OCI-LY3 (cell line): Measurements from ENCODE around the gene DAP.

ENCODE experiments used
- H2AFZ ChIP-seq: fragments of 200-600, 300-600 bp; shearing (Covaris generic); 2 replicates; pipeline ENCODE4 v1.6.0; 2014; ENCODE audit warnings: antibody characterized with exemption, low read depth, low read length
- H3K27ac ChIP-seq: fragments of 200-600, 300-600 bp; sonication (generic); 2 replicates; pipeline ENCODE4 v1.5.1; 2014; ENCODE audit warnings: mild to moderate bottlenecking, low read length, moderate library complexity, mixed read lengths
- H3K27me3 ChIP-seq: fragments of 200-600, 300-600 bp; sonication (generic); 2 replicates; pipeline ENCODE4 v1.6.1; 2014; ENCODE audit warnings: low read depth, low read length, mixed read lengths
- H3K36me3 ChIP-seq: fragments of 200-600, 300-600 bp; sonication (generic); replicated peaks from 2 replicates; pipeline ENCODE3; 2014; ENCODE audit warnings: low read depth, low read length, mixed read lengths
- H3K4me1 ChIP-seq: fragments of 300-600, 200-600 bp; sonication (generic); 2 replicates; pipeline ENCODE4 v1.6.1; 2014; ENCODE audit warnings: low read length, mixed read lengths
- H3K4me2 ChIP-seq: fragments of 200-600, 300-600 bp; sonication (generic); 2 replicates; pipeline ENCODE4 v1.6.1; 2014; ENCODE audit warnings: low read length, mixed read lengths
- H3K4me3 ChIP-seq: fragments of 300-600, 200-600 bp; sonication (generic); 2 replicates; pipeline ENCODE4 v1.5.1; 2014; ENCODE audit warnings: antibody characterized with exemption, mild to moderate bottlenecking, low read length, moderate library complexity
- H3K79me2 ChIP-seq: fragments of 300-600, 200-600 bp; shearing (Covaris generic); 2 replicates; pipeline ENCODE4 v1.6.1; 2014; ENCODE audit warnings: mild to moderate bottlenecking, low read length, mixed read lengths
- H3K9ac ChIP-seq: fragments of 300-600, 200-600 bp; shearing (Covaris generic); 2 replicates; pipeline ENCODE4 v1.6.0; 2014; ENCODE audit warnings: mild to moderate bottlenecking, low read length, moderate library complexity
- H3K9me3 ChIP-seq: fragments of 200-600, 300-600 bp; shearing (Covaris generic); 2 replicates; pipeline ENCODE4 v1.6.1; 2014; ENCODE audit warnings: low read length, mixed read lengths; ENCODE audit not compliant: insufficient read depth
- H4K20me1 ChIP-seq: fragments of 200-600, 300-600 bp; sonication (generic); 2 replicates; pipeline ENCODE4 v1.6.1; 2016; ENCODE audit warnings: low read length, mixed read lengths; ENCODE audit not compliant: insufficient read depth
- CTCF ChIP-seq: fragments of 200-600, 300-600 bp; sonication (generic); IDR thresholded peaks from 2 replicates; pipeline ENCODE4 v1.5.1; 2014; ENCODE audit warnings: antibody characterized with exemption, low read length, low read depth
- EZH2phosphoT487 ChIP-seq: fragments of 200-600 bp; shearing (Covaris generic); IDR thresholded peaks from 2 replicates; pipeline ENCODE4 v1.6.1; 2018; ENCODE audit warnings: antibody characterized with exemption, mixed run types, low read depth

DAP gene

GRCh38 chr5:10702911-10703491, 58.0 kb downstream of the DAP start:
- peak overlapping the region; percentile 22; the same call in 1 of the 2 replicates for H3K4me2 ChIP-seq
- H2AFZ ChIP-seq, result no peak overlapping the region
- H3K9me3 ChIP-seq, result no peaks in the 10 kb centered on the region
- no peaks in the 10 kb centered on the region; the same call in 1 of the 2 replicates for H3K79me2 ChIP-seq
- H3K36me3 ChIP-seq, result no peaks in the 10 kb centered on the region
- H3K27ac ChIP-seq, result no peak overlapping the region
- peaks cover 22% of the 10 kb centered on the region for H4K20me1 ChIP-seq
- peaks cover 58% of the 10 kb centered on the region for H3K4me1 ChIP-seq
- H3K4me3 ChIP-seq, result no peak overlapping the region
- TF ChIP-seq CTCF (no peak), EZH2phosphoT487 (no peak)
- no peak overlapping the region for H3K9ac ChIP-seq
- H3K27me3 ChIP-seq, result no peaks in the 10 kb centered on the region

- H3K4me2 ChIP-seq, result no peak overlapping the region
- no peaks in the 10 kb centered on the region for H3K36me3 ChIP-seq
- TF ChIP-seq EZH2phosphoT487 (no peak), CTCF (no peak)
- H3K27me3 ChIP-seq, result no peaks in the 10 kb centered on the region
- peaks cover 55% of the 10 kb centered on the region for H3K4me1 ChIP-seq
- H4K20me1 ChIP-seq, result peaks cover 13% of the 10 kb centered on the region; the same call in 1 of the 2 replicates
- H3K27ac ChIP-seq, result no peak overlapping the region
- no peak overlapping the region for H3K4me3 ChIP-seq
- no peaks in the 10 kb centered on the region; the same call in 1 of the 2 replicates for H3K79me2 ChIP-seq
- H3K9ac ChIP-seq, result no peak overlapping the region
- H2AFZ ChIP-seq, result no peak overlapping the region
- H3K9me3 ChIP-seq, result no peaks in the 10 kb centered on the region
Measured at GRCh38 chr5:10702040-10702629, 58.9 kb downstream of the DAP start.

GRCh38 chr5:10701567-10702039, 59.4 kb downstream of the DAP start:
- Histone ChIP-seq H3K4me3 (no peak overlapping the region), H3K27me3 (no peaks in the 10 kb centered on the region), H3K9me3 (no peaks in the 10 kb centered on the region), H3K9ac (no peak overlapping the region), H3K4me2 (no peak overlapping the region), H3K27ac (no peak overlapping the region), H2AFZ (no peak overlapping the region), H3K36me3 (no peaks in the 10 kb centered on the region), H3K4me1 (peaks cover 59% of the 10 kb centered on the region), H3K79me2 (no peaks in the 10 kb centered on the region; the same call in 1 of the 2 replicates), H4K20me1 (peaks cover 9% of the 10 kb centered on the region; the same call in 1 of the 2 replicates)
- TF ChIP-seq EZH2phosphoT487, result no peak
- peak; percentile 44 for TF ChIP-seq CTCF

GRCh38 chr5:10700516-10700915, 60.5 kb downstream of the DAP start:
- H2AFZ ChIP-seq, result no peak overlapping the region
- H3K4me2 ChIP-seq, result peak overlapping the region; percentile 58
- H3K4me1 ChIP-seq, result peaks cover 70% of the 10 kb centered on the region
- H3K9ac ChIP-seq, result peak overlapping the region; percentile 4; the same call in 1 of the 2 replicates
- H3K4me3 ChIP-seq, result peak overlapping the region; percentile 29; the same call in 1 of the 2 replicates
- 0 out of 2 replicates have a peak, but pooled peaks cover 5% of the 10 kb centered on the region for H4K20me1 ChIP-seq
- H3K9me3 ChIP-seq, result no peaks in the 10 kb centered on the region
- no peaks in the 10 kb centered on the region; the same call in 1 of the 2 replicates for H3K27me3 ChIP-seq
- H3K79me2 ChIP-seq, result no peaks in the 10 kb centered on the region; the same call in 1 of the 2 replicates
- no peaks in the 10 kb centered on the region for H3K36me3 ChIP-seq
- TF ChIP-seq EZH2phosphoT487 (no peak), CTCF (no peak)
- peak overlapping the region; percentile 64 for H3K27ac ChIP-seq
